CD4-positive, alpha-beta memory T cell (primary cell): ENCODE measurements around the gene KRTAP10-4. TPM values are rescaled to one million over a fixed set of nuclear protein-coding genes. Genes with fewer than 3 reads are reported as not detected.
A peak's percentile ranks its signal among the peaks of the same experiment; 100 is the strongest.
"Not testable (repeated sequence)": the region's sequence is repeated elsewhere in the genome, so short reads cannot be mapped to it uniquely, and the experiment has no call there.

Experiments
- CTCF ChIA-PET: fragments of 350-600 bp; sonication (Branson Sonifier 250); formaldehyde crosslinking; loops from one replicate; lab custom pipeline; 2021; ENCODE audit warnings: inconsistent platforms; ENCODE audit not compliant: partially characterized antibody; lab: Charles Lee
- POLR2A ChIA-PET: fragments of 350-600 bp; sonication (Branson Sonifier 250); formaldehyde crosslinking; loops from one replicate; lab custom pipeline; 2021; ENCODE audit not compliant: partially characterized antibody; lab: Charles Lee
- DNase-seq, 5 donors: peaks; one replicate each; pipeline versions ENCODE4 v3.0.0 to v3.0.0-alpha.2; 2020 to 2022; ENCODE audit warnings: mixed read lengths in 1 of 5
- H3K27ac ChIP-seq: one replicate; pipeline ENCODE4 v1.7.0; 2013; ENCODE audit warnings: low read depth, low read length
- H3K27me3 ChIP-seq: 2 replicates; pipeline ENCODE4 v1.7.0; 2013; ENCODE audit warnings: mild to moderate bottlenecking, low read length, moderate library complexity; ENCODE audit not compliant: insufficient read depth
- H3K36me3 ChIP-seq: 2 replicates; pipeline ENCODE4 v1.7.0; 2013; ENCODE audit warnings: mild to moderate bottlenecking, low read length, moderate library complexity; ENCODE audit not compliant: insufficient read depth
- H3K4me1 ChIP-seq: 2 replicates; pipeline ENCODE4 v1.7.0; 2013; ENCODE audit warnings: mild to moderate bottlenecking, low read length, moderate library complexity; ENCODE audit not compliant: insufficient read depth
- H3K4me3 ChIP-seq, 2 donors: one replicate each; pipeline ENCODE4 v1.7.0; 2013; ENCODE audit warnings: low read length in 2 of 2, mild to moderate bottlenecking in 1 of 2
- H3K9me3 ChIP-seq, 2 donors: one replicate each; pipeline ENCODE4 v1.7.0; 2013; ENCODE audit warnings: low read length in 2 of 2, control low read depth in 1 of 2; ENCODE audit not compliant: control insufficient read depth in 1 of 2
- H3K27ac Mint-ChIP-seq, 7 donors: one replicate each; pipeline ENCODE4 v1.8.0; 2020 to 2021; ENCODE audit warnings: mixed read lengths in 7 of 7, mild to moderate bottlenecking in 6 of 7, inconsistent platforms in 3 of 7, moderate library complexity in 3 of 7
- H3K27me3 Mint-ChIP-seq, 2 donors: one replicate each; pipeline ENCODE4 v1.8.0; 2020 to 2021; ENCODE audit warnings: mixed read lengths in 2 of 2
- H3K36me3 Mint-ChIP-seq, 2 donors: one replicate each; pipeline ENCODE4 v1.8.0; 2020 to 2021; ENCODE audit warnings: mixed read lengths in 2 of 2, inconsistent platforms in 1 of 2, mild to moderate bottlenecking in 1 of 2
- H3K4me1 Mint-ChIP-seq, 4 donors: one replicate each; pipeline ENCODE4 v1.8.0; 2020 to 2021; ENCODE audit warnings: mixed read lengths in 4 of 4, mild to moderate bottlenecking in 1 of 4
- H3K4me3 Mint-ChIP-seq, 8 donors: one replicate each; pipeline ENCODE4 v1.8.0; 2020 to 2021; ENCODE audit warnings: mixed read lengths in 8 of 8, mild to moderate bottlenecking in 7 of 8, moderate library complexity in 6 of 8, inconsistent platforms in 3 of 8
- H3K9me3 Mint-ChIP-seq, 8 donors: one replicate each; pipeline ENCODE4 v1.8.0; 2020 to 2021; ENCODE audit warnings: mixed read lengths in 8 of 8, mild to moderate bottlenecking in 5 of 8, inconsistent platforms in 3 of 8, moderate library complexity in 1 of 8
- intact Hi-C: fragments of 100-400 bp; cut with micrococcal nuclease; formaldehyde crosslinking; loops from one replicate; pipeline ENCODE4 v1.15.1; 2023
- polyA plus RNA-seq, 2 donors: library from polyadenylated mRNA; unstranded; fragments of 300-500 nt; fragmentation: Illumina TruSeq; gene quantifications; one replicate each; pipeline ENCODE4 v1.2.3, GENCODE V29; 2021
- total RNA-seq, 2 experiments: library from RNA; stranded (reverse); gene quantifications; one replicate each; pipeline ENCODE4 v1.2.3, GENCODE V29; 2021

Gene KRTAP10-4
- total and polyA plus RNA-seq, 4 experiments from 2014 or later: not detected

GRCh38 chr21:44589586-44590305 is 16.2 kb downstream of the KRTAP10-4 start:
- H3K4me3 Mint-ChIP-seq: no peak overlapping the region
- POLR2A ChIA-PET: no interaction called here
- no peaks in the 10 kb centered on the region for H3K9me3 Mint-ChIP-seq
- DNase-seq: no peak
- no peak overlapping the region for H3K4me3 ChIP-seq
- CTCF ChIA-PET: no interaction called here
- intact Hi-C loops: no loop called here
- H3K4me1 Mint-ChIP-seq: peaks cover 0 to 5% (median 3%) of the 10 kb centered on the region in 4 donors
- H3K9me3 ChIP-seq: no peaks in the 10 kb centered on the region
- H3K27ac Mint-ChIP-seq: peak overlapping the region in 2 of 7 donors; percentile 19 to 24
- H3K4me1 ChIP-seq: no peaks in the 10 kb centered on the region
- H3K27me3 ChIP-seq: no peaks in the 10 kb centered on the region
- H3K27ac ChIP-seq: no peak overlapping the region
- no peaks in the 10 kb centered on the region for H3K36me3 ChIP-seq
- H3K36me3 Mint-ChIP-seq: no peaks in the 10 kb centered on the region
- peaks cover 15 to 18% of the 10 kb centered on the region in 2 donors for H3K27me3 Mint-ChIP-seq

DNA sequence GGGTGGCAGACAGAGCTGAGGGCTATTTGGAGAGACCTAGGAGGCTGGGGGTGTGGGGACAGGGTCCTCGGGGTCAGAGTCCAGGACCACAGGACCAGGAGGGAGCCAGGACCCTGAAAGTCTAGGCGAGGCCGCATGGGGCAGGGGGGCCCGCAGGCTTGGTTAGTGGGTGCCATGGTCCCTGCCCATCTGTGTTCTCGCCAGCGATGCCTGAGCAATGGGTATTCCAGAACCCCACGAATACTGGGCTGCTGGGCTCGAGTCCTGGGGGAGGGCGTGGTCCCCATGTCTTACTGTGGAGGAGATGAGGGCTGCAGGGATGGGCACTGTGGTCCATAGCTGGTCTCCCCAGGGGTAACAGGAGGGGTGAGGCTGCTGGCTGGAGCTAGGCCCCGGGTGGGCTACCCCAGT is 16.8 kb downstream of the KRTAP10-4 start:
- peaks cover 14 to 16% of the 10 kb centered on the region in 2 donors for H3K27me3 Mint-ChIP-seq
- H3K4me3 ChIP-seq: no peak overlapping the region
- H3K36me3 ChIP-seq: no peaks in the 10 kb centered on the region
- no peaks in the 10 kb centered on the region for H3K9me3 ChIP-seq
- peaks cover 0 to 8% (median 3%) of the 10 kb centered on the region in 4 donors for H3K4me1 Mint-ChIP-seq
- no peak overlapping the region for H3K27ac ChIP-seq
- no peak for DNase-seq
- no peaks in the 10 kb centered on the region for H3K27me3 ChIP-seq
- H3K9me3 Mint-ChIP-seq: no peaks in the 10 kb centered on the region
- ChIA-PET POLR2A (no interaction called here), CTCF (no interaction called here)
- H3K36me3 Mint-ChIP-seq: no peaks in the 10 kb centered on the region
- no peak overlapping the region for H3K4me3 Mint-ChIP-seq
- no peak overlapping the region for H3K27ac Mint-ChIP-seq
- intact Hi-C loops: no loop called here
- H3K4me1 ChIP-seq: no peaks in the 10 kb centered on the region

DNA sequence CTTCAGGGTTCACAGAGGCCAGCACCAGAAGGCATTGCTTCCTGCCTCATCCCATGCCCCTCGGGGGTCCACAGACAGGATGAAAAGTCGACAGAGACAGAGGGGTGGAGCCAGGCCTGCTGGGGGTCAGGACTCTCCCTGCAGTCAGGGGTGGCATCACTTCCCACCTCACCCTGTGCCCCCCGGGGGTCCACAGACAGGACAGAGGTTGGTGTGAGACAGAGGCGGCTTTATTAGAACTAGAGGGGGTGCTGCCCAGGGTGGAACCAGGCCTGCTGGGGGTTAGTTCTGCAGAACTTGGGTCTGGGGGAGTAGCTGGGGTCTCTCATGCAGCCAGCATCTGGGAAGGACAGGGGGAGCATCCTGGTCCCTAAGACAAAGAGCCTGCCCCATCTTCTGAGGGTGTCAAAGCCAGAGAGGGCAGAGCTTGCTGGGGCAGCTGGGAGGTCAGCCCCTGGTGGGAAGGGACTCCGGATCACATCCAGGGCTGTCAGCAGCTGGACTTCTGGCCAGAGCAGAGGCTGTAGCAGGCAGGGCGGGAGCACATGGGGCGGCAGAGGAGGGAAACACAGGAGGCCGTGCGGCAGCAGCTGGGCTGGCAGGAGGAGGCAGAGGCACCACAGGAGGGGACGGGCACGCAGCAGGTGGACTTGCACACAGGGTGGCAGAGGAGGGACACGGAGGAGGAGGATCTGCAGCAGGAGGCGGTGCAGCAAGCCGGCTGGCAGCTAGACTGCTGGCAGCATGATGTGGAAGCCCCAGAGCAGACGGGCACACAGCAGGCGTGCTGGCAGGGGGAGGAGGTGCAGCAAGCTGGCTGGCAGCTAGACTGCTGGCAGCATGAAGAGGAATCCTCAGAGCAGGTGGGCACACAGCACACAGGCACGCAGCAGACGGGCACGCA is 17.6 kb downstream of the KRTAP10-4 start:
- H3K36me3 ChIP-seq, H3K4me1 ChIP-seq, H3K9me3 Mint-ChIP-seq, H3K9me3 ChIP-seq, H3K27ac Mint-ChIP-seq, intact Hi-C loops, CTCF ChIA-PET, DNase-seq, H3K27ac ChIP-seq, H3K4me1 Mint-ChIP-seq, H3K4me3 ChIP-seq, H3K4me3 Mint-ChIP-seq, H3K27me3 ChIP-seq, H3K36me3 Mint-ChIP-seq: not testable (repeated sequence)
- H3K27me3 Mint-ChIP-seq: peaks cover 8 to 13% of the 10 kb centered on the region in 2 donors
- POLR2A ChIA-PET: interaction anchor here (1.1 kb wide), 1 partner anchor 28 kb away, joined by 3 read pairs; no protein-coding TSS in a partner anchor

- H3K4me3 Mint-ChIP-seq, H3K9me3 ChIP-seq, H3K4me1 Mint-ChIP-seq, H3K9me3 Mint-ChIP-seq, H3K36me3 Mint-ChIP-seq, H3K4me1 ChIP-seq, H3K36me3 ChIP-seq, DNase-seq, H3K4me3 ChIP-seq, intact Hi-C loops, CTCF ChIA-PET, H3K27me3 ChIP-seq, H3K27me3 Mint-ChIP-seq, H3K27ac ChIP-seq: not testable (repeated sequence)
- H3K27ac Mint-ChIP-seq: peak overlapping the region in 1 of 7 donors; percentile 25
- POLR2A ChIA-PET: interaction anchor here (1.1 kb wide), 1 partner anchor 27 kb away, joined by 3 read pairs; no protein-coding TSS in a partner anchor
These were observed 18.2 kb downstream of the KRTAP10-4 start for GRCh38 chr21:44591801-44592130.

DNA sequence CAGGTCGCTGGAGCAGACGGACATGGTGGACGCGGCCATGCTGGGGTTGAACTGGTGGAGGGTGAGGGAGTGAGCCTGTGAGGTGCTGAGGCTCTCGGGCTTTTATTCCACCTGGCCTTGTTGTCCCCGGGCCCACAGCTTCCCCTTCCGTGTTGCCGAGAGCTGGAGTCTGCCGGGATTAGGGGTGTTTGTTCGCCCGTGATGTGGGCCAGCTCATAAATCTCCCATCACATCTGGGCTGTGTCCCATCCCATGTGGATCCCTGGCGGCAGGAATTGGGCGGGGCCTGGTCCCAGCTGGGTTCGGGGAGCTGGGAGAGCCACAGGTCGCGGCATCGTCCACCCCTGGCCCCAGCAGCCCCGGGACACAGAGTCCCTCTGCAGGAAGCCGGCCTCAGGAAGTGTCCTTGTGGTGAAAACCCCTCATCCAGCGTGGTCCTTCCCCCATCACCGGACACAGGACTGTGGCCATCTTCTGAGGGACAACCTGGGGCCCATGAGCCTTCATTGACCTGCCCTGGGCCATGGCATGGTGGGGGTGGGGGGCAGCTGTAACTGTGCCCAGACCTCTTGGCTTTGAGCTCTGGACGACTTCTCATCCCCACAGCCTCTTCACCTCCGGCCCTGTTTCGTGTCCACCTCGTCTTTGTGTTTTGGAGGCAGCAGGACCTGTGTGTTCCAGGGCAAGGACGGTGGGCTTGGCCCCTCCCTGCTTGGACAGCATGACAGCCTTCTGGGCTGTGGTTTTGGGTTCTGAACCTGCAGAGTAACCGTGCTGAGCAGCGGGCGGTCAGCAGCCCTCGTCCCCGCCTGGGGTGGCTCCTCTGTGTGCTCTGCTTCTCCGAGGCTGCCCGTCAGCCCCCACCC is 19.1 kb downstream of the KRTAP10-4 start, which contains the start of gene KRTAP10-6:
Gene KRTAP10-6, minus strand, starts transcription at position 60 of the 866 bp plus-strand sequence. Its CDS starts 21 bp downstream, at position 39.
- peak within 1 kb of the TSS in 2 of 7 donors; percentile 24 to 25 for H3K27ac Mint-ChIP-seq
- peaks cover 0 to 8% (median 3%) of the 10 kb centered on the region in 4 donors for H3K4me1 Mint-ChIP-seq
- no peak within 1 kb of the TSS for H3K4me3 ChIP-seq
- CTCF ChIA-PET: no interaction called here
- H3K27me3 Mint-ChIP-seq: peaks cover 0 to 9% of the 10 kb centered on the region in 2 donors
- intact Hi-C loops: no loop called here
- no peaks in the 10 kb centered on the region for H3K4me1 ChIP-seq
- no peak within 1 kb of the TSS for H3K27ac ChIP-seq
- no peak within 1 kb of the TSS for H3K4me3 Mint-ChIP-seq
- no peaks in the 10 kb centered on the region for H3K36me3 Mint-ChIP-seq
- no peaks in the 10 kb centered on the region for H3K27me3 ChIP-seq
- H3K36me3 ChIP-seq: no peaks in the 10 kb centered on the region
- H3K9me3 ChIP-seq: no peaks in the 10 kb centered on the region
- no peaks in the 10 kb centered on the region for H3K9me3 Mint-ChIP-seq
- POLR2A ChIA-PET: no interaction called here
- no peak for DNase-seq

- Mint-ChIP-seq H3K27ac (peak overlapping the region in 2 of 7 donors; percentile 24 to 59), H3K9me3 (peaks cover 0 to 9% (median 4%) of the 10 kb centered on the region in 8 donors)
- CTCF ChIA-PET: interaction anchor here (0.7 kb wide), 1 partner anchor 199 kb away, joined by 3 read pairs; no protein-coding TSS in a partner anchor
These were observed 20.3 kb downstream of the KRTAP10-4 start for GRCh38 chr21:44593598-44594405.

More at GRCh38 chr21:44593598-44594405, 20.3 kb downstream of the KRTAP10-4 start:
- Histone ChIP-seq H3K9me3 (no peaks in the 10 kb centered on the region), H3K27ac (no peak overlapping the region), H3K27me3 (no peaks in the 10 kb centered on the region), H3K4me1 (no peaks in the 10 kb centered on the region), H3K36me3 (no peaks in the 10 kb centered on the region), H3K4me3 (no peak overlapping the region)
- no peak for DNase-seq
- peaks cover 2 to 13% of the 10 kb centered on the region in 2 donors for H3K27me3 Mint-ChIP-seq
- intact Hi-C loops: no loop called here
- peaks cover 0 to 8% (median 3%) of the 10 kb centered on the region in 4 donors for H3K4me1 Mint-ChIP-seq
- POLR2A ChIA-PET: no interaction called here
- H3K36me3 Mint-ChIP-seq: no peaks in the 10 kb centered on the region
- no peak overlapping the region for H3K4me3 Mint-ChIP-seq
